KMS-11 (cell line): Measurements from ENCODE around the gene FAR2.

ENCODE experiments used
- H2AFZ ChIP-seq: fragments of 200-600 bp; sonication (generic); 2 replicates; pipeline ENCODE4 v1.6.1; 2016; ENCODE audit warnings: antibody characterized with exemption, mixed run types, low read depth
- H3K27ac ChIP-seq: fragments of 200-600 bp; sonication (generic); 2 replicates; pipeline ENCODE4 v1.6.1; 2016; ENCODE audit warnings: mild to moderate bottlenecking, mixed run types
- H3K27me3 ChIP-seq: fragments of 200-600 bp; sonication (generic); 2 replicates; pipeline ENCODE4 v1.6.1; 2017; ENCODE audit warnings: mild to moderate bottlenecking, low read depth, mixed run types, moderate library complexity; ENCODE audit not compliant: insufficient read depth
- H3K36me3 ChIP-seq: fragments of 200-600 bp; sonication (generic); 2 replicates; pipeline ENCODE4 v1.6.1; 2017; ENCODE audit warnings: mild to moderate bottlenecking, mixed run types; ENCODE audit not compliant: insufficient read depth
- H3K4me1 ChIP-seq: fragments of 200-600 bp; sonication (generic); 2 replicates; pipeline ENCODE4 v1.6.1; 2016; ENCODE audit warnings: mild to moderate bottlenecking, low read depth, mixed run types; ENCODE audit not compliant: poor library complexity, severe bottlenecking
- H3K4me2 ChIP-seq: fragments of 200-600 bp; sonication (generic); 2 replicates; pipeline ENCODE4 v1.7.0; 2016; ENCODE audit warnings: mild to moderate bottlenecking, mixed run types
- H3K4me3 ChIP-seq: fragments of 200-600 bp; sonication (generic); IDR thresholded peaks from 2 replicates; pipeline ENCODE4 v1.6.1; 2017; ENCODE audit warnings: low read depth, low read length, mixed read lengths; ENCODE audit not compliant: insufficient read depth
- H3K79me2 ChIP-seq: fragments of 200-600 bp; sonication (generic); 2 replicates; pipeline ENCODE4 v1.6.1; 2016; ENCODE audit warnings: low read depth, mixed run types; ENCODE audit not compliant: insufficient read depth
- H3K9ac ChIP-seq: fragments of 200-600 bp; sonication (generic); 2 replicates; pipeline ENCODE4 v1.6.1; 2016; ENCODE audit warnings: mild to moderate bottlenecking, mixed run types
- H4K20me1 ChIP-seq: fragments of 200-600 bp; sonication (generic); 2 replicates; pipeline ENCODE4 v1.6.1; 2016; ENCODE audit warnings: mild to moderate bottlenecking, mixed run types; ENCODE audit not compliant: insufficient read depth
- CTCF ChIP-seq: fragments of 200-600 bp; sonication (generic); conservative IDR thresholded peaks from 2 replicates; pipeline ENCODE4 v1.6.1; 2017; ENCODE audit warnings: low read depth, mild to moderate bottlenecking, antibody characterized with exemption, low read length, moderate library complexity, mixed read lengths

Gene FAR2

GRCh38 chr12:29239336-29239735, 90.3 kb downstream of the FAR2 start:
- Histone ChIP-seq H3K4me1 (no peaks in the 10 kb centered on the region), H3K36me3 (no peaks in the 10 kb centered on the region), H3K9ac (no peak overlapping the region), H3K27ac (no peak overlapping the region), H3K27me3 (no peaks in the 10 kb centered on the region), H4K20me1 (no peaks in the 10 kb centered on the region), H3K4me2 (no peak overlapping the region), H3K79me2 (no peaks in the 10 kb centered on the region), H3K4me3 (no peak overlapping the region), H2AFZ (no peak overlapping the region)
- TF ChIP-seq CTCF, result no peak

GRCh38 chr12:29240441-29240840, 91.4 kb downstream of the FAR2 start:
- H3K4me2 ChIP-seq, result no peak overlapping the region
- H3K27ac ChIP-seq, result no peak overlapping the region
- no peak for TF ChIP-seq CTCF
- H4K20me1 ChIP-seq, result no peaks in the 10 kb centered on the region
- H3K9ac ChIP-seq, result no peak overlapping the region
- no peaks in the 10 kb centered on the region for H3K79me2 ChIP-seq
- H3K4me1 ChIP-seq, result no peaks in the 10 kb centered on the region
- H2AFZ ChIP-seq, result no peak overlapping the region
- no peaks in the 10 kb centered on the region for H3K27me3 ChIP-seq
- H3K4me3 ChIP-seq, result no peak overlapping the region
- no peaks in the 10 kb centered on the region for H3K36me3 ChIP-seq

GRCh38 chr12:29241821-29242591, 92.9 kb downstream of the FAR2 start:
- Histone ChIP-seq H3K4me1 (no peaks in the 10 kb centered on the region), H2AFZ (no peak overlapping the region), H3K4me3 (no peak overlapping the region), H3K79me2 (no peaks in the 10 kb centered on the region), H3K9ac (no peak overlapping the region), H3K27me3 (no peaks in the 10 kb centered on the region), H3K4me2 (no peak overlapping the region), H3K36me3 (no peaks in the 10 kb centered on the region), H4K20me1 (no peaks in the 10 kb centered on the region), H3K27ac (no peak overlapping the region)
- no peak for TF ChIP-seq CTCF

GRCh38 chr12:29242921-29243431, 93.9 kb downstream of the FAR2 start:
- no peak overlapping the region for H3K4me2 ChIP-seq
- no peaks in the 10 kb centered on the region for H4K20me1 ChIP-seq
- no peak overlapping the region for H3K9ac ChIP-seq
- TF ChIP-seq CTCF, result no peak
- H3K4me3 ChIP-seq, result no peak overlapping the region
- H2AFZ ChIP-seq, result no peak overlapping the region
- H3K36me3 ChIP-seq, result no peaks in the 10 kb centered on the region
- H3K27ac ChIP-seq, result no peak overlapping the region
- H3K79me2 ChIP-seq, result no peaks in the 10 kb centered on the region
- no peaks in the 10 kb centered on the region for H3K4me1 ChIP-seq
- no peaks in the 10 kb centered on the region for H3K27me3 ChIP-seq
